VCaP (cell line): ENCODE measurements around the gene PPP6R3.

Source experiments
- H3K27ac ChIP-seq: fragments of 450-650 bp; 2 replicates; pipeline ENCODE4 v1.5.1; 2017
- TF ChIP-seq, protein P1 (sequence below): fragments of 450-650 bp; conservative IDR thresholded peaks from 2 replicates; pipeline ENCODE4 v1.5.1; 2017; ENCODE audit warnings: mild to moderate bottlenecking, moderate library complexity

PPP6R3 gene

DNA sequence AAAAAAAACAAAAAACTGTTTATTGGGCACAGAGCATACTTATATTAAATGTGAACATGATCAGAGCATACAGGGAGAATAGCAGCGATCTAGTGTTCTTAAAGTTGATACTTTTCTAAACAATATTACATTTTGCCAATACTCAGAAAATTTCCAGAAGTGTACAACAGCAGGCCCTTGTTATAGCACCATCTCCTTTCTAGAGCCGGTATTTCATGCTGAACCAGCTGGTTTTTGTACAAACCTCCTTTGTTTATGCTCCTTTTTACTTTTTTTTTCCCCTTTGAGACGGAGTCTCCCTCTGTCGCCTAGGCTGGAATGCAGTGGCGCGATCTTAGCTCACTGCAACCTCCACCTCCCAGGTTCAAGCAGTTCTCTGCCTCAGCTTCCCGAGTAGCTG, 90.7 kb downstream of the PPP6R3 start:
- TF ChIP-seq, protein P1, sequence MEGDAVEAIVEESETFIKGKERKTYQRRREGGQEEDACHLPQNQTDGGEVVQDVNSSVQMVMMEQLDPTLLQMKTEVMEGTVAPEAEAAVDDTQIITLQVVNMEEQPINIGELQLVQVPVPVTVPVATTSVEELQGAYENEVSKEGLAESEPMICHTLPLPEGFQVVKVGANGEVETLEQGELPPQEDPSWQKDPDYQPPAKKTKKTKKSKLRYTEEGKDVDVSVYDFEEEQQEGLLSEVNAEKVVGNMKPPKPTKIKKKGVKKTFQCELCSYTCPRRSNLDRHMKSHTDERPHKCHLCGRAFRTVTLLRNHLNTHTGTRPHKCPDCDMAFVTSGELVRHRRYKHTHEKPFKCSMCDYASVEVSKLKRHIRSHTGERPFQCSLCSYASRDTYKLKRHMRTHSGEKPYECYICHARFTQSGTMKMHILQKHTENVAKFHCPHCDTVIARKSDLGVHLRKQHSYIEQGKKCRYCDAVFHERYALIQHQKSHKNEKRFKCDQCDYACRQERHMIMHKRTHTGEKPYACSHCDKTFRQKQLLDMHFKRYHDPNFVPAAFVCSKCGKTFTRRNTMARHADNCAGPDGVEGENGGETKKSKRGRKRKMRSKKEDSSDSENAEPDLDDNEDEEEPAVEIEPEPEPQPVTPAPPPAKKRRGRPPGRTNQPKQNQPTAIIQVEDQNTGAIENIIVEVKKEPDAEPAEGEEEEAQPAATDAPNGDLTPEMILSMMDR: no peak
- no peak overlapping the region for H3K27ac ChIP-seq

DNA sequence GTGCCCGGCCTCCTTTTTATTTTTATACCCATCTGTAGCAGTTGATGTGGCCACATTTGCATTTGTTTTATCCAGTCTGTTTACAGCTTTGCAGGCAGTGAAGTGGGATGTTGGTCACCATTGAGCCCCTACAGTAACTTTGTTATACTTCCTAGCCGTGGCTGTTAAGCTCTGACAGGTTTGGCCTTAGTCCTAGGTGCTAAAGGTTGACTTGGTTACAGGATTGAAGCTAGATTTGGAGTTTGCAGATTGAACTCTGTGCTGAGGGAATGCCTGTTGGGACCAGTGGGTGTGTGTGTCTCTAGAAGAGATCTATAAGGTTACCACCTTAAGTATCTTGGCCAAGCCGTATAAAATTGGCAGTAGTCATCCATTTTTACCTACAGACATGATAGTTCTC, 91.2 kb downstream of the PPP6R3 start:
- no peak overlapping the region for H3K27ac ChIP-seq
- TF ChIP-seq, protein P1: no peak

DNA sequence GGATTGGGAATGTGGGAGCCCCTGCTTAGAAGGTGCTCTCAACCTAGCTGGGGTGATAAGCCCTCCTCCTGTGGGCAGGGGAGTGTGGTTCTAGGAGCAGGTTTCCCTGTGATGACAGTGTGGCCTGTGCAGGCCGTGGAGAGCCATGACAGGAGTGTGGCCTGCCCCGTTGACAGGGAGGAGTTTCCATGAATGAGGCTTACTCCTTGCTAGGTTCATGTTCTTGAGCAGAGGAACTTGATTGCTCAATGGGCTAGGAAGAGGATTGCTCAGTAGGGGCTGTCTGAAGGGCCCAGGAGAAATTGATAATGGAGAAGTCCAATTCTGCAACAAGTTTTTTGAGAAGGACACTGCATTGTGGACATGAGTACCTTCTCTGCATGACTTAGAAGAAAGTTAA, 92.0 kb downstream of the PPP6R3 start:
- H3K27ac ChIP-seq: no peak overlapping the region

DNA sequence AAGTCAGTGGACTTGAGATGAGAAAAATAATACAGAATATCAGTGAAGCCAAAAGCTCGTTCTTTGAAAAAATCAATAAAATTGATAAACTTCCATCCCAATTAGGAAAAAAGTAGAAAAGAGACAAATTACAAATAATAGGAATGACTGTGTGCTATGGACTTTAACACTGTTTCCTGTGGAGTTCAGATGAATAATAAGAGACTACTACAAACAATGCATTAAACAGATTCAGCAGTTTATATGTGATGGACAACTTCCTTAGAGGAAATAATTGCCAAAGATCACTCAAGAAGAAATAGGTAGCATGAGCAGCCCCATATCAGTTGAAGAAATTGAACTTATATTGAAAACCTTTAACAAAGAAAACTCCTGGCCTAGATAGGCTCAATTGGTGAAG, 99.7 kb downstream of the PPP6R3 start:
- H3K27ac ChIP-seq: no peak overlapping the region
- TF ChIP-seq, protein P1: no peak

More for the DNA sequence above, 92.0 kb downstream of the PPP6R3 start:
- TF ChIP-seq, protein P1: no peak

DNA sequence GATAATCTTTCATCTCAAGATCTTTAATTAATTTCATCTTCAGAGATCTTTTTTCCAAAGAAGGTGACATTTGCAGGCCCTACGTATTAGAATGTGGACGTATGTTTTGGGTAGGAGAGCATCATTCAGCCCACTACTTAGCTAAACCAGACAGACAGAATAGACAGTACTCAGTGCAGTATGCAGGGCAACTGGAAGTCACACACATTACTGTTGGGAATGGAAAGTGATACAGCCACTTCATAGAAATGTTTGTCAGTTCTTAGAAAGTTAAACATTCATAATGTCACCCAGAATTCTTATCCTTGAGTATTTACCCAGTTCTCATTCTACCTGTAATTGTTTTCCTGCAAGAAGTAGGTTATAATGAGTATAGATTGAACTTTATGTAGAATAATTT, 102.9 kb downstream of the PPP6R3 start:
- TF ChIP-seq, protein P1: no peak
- H3K27ac ChIP-seq: no peak overlapping the region

DNA sequence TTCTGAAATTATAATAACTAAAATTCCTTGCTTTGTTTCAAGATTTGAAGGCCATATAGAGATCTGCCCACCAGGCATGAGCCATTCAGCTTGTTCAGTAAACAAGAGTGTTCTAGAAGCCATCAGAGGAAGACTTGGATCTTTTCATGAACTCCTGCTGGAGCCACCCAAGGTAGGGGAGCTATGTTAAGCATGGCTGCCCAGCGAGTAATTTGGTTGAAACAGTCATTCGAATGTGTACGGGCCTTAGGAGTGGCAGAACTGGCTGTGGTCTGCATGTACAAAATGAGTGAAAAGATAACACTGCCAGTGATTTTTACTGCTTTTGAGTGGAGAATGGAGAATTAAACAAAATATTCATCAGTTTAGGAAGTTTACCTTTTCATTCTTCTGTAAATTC, 103.7 kb downstream of the PPP6R3 start:
- no peak overlapping the region for H3K27ac ChIP-seq
- TF ChIP-seq, protein P1: no peak

DNA sequence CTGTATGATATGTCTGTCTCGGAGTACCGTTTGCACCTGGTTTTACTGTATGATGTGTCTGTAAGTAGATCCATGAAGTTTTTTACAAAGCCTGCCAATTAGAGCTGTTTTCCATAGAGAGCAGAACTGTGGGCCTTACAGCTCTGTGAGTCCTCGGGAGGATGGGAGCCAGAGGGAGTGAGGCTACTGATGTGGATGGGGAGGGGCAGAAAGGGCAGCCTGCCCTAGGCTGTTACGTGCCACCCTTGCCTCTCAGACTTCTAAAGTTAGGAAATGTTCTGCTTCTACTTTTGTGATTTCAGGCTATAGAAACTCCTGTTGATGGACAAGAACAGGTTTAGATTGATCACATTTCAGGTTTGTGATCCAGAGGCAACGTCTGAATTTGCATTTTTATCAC, 105.2 kb downstream of the PPP6R3 start:
- H3K27ac ChIP-seq: no peak overlapping the region
- TF ChIP-seq, protein P1: no peak

DNA sequence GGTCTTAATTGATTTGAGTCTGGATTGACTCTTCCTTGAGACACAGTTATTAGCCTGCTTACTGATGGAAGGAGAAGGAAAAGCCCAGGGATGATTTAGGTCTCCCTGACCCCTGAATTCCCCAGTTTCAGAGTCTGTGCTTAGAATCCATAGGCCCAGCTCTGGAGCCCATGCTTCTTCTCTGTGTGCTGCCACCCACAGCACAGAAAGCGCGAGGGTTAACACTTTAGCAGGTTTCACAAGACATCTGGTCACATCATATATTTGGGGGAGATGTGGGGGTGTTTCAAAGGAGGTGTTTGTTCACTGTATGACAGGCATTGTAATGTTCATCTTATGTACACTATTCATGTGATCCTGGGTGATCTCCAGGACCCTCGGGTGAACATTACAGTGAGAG, 107.0 kb downstream of the PPP6R3 start:
- H3K27ac ChIP-seq: no peak overlapping the region

More for the DNA sequence above, 107.0 kb downstream of the PPP6R3 start:
- TF ChIP-seq, protein P1: no peak
